NCI-H69 (cell line): ENCODE results near the gene GYPA.
"Not testable (repeated sequence)": the region's sequence is repeated elsewhere in the genome, so short reads cannot be mapped to it uniquely, and the experiment has no call there.

Experiments used
- DNase-seq: peaks from one replicate; lab custom pipeline; 2025; lab: John Stamatoyannopoulos, UW

GYPA gene

DNA sequence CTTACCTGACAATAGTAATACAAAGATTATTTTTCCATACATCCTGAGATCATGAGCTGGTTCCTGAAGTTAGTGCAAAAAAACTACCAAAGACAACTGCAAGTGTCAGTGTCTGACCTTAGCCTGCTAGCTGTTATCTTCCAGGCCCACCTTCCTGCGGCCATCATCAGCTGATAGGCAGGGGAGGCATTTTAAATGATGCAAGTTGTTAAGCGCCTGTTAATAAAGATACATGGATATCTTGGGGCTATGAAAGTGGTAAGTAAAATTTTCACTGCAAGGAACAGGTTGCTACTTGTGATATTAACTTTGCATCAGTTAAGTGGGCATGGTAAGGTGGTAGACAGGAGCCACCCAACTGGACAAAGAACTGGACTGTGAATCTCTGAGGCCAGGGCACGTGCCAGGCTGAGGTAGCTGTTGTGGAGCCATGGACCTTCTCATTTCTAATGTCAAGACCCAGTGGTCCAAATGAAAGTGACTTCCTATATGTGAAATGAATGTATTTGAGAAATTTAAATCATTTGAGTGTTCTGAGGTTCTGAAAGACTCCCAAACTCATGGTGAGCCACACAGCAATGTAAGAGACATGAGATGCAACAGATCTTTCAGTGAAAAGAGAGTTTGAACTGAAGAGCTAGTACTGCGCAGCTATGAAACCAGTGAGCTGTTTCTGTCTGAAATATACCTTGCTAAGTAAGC lies at the start of gene GYPA:
GYPA (minus strand) TSS at position 125 of the 702 bp plus-strand sequence; CDS start at position 42, 83 bp downstream.
- DNase-seq = not testable (repeated sequence)

DNA sequence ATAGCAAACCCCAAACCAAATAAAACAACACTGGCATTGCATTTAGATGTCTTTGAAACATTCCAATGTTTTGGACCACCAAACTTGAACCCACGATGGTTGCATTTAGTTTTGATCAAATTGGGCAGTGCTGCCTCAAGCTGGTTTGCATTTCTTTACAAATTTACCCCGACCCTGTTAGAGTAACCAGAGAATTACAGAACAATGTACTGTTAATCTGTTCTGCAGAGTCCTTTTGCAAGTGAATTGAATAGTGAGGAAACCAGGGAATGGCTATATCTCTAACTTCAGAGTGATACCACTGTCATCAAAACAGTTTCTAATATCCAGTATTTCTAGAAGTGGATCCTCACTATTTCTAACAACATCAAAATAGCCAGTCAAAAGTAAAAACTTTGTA lies 49.5 kb upstream of the GYPA start:
- DNase-seq = no peak

DNA sequence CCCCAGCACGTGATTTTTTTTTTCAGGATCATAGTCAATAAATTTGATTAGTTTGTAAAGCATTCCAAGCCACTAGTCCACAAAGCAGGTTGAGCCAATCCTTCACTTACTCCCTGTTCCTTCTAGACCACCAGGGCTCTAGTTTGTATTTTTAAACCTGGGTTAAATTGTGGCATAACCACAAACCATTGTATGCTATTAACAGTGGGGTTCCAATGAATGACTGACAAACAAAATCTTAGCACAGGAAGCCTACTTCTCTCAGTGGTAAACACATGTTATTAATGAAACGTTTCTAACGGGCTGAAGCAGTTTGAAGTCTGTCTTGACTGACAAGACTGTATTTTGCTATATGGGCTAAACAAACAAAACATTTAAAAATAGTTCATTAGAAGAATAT lies 48.6 kb upstream of the GYPA start:
- no peak for DNase-seq

DNA sequence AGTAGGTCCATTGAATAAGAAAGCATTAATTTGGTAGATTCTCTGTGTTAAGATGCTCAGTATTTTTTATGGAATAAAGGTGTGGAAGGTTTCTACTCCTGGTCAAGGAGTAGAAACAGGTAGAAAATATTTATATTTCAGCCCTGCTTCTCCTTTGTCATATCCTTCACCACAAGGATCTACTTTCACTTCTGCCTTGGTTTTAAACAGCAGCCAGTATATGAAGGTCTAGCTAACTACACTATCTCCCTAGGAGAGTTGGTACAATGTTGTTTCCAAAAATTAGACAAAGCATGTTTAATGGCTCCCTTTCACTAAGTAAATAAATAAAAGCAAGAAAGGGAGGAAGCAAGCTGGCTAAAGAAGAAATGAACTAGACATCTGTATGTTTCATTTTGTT lies 44.6 kb upstream of the GYPA start:
- DNase-seq = no peak

DNA sequence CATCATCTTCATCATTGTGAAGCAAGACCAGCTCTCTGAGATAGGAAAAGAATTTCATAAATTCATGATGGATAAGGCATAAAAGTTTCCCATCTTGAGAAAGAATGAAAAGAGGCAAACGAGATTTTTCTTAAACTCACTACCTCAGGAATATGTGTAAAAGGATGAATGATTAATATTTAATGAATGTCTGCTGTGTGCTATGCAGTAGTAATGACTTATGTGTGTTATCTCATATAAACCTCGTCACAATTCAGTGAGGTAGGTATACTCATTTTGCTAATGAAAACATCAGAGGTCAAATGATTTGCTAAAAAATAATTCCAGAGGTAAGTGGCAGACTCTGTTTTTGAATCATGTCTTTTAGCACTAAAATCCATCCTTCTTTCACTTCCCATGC lies 42.6 kb upstream of the GYPA start:
- DNase-seq = no peak

DNA sequence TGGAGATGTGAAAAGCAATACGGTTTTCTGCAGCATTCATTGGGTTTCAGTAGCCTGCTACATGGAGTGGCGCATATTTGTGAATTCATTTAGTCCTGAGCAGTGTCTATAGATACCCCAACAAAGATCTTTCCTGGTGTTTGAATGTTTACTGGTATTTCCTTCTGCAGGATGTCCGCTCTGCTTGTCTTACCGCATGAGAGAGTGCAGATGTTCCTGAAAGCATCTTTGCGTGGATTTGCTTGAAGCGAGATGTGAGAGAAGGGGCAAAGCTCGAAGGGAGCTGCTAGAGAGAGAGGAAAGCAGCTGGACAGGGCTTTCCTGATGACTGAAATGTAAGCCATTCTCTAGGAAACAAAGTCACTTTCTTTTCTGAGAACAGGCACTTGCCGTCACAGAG lies 40.9 kb upstream of the GYPA start:
- DNase-seq = no peak

DNA sequence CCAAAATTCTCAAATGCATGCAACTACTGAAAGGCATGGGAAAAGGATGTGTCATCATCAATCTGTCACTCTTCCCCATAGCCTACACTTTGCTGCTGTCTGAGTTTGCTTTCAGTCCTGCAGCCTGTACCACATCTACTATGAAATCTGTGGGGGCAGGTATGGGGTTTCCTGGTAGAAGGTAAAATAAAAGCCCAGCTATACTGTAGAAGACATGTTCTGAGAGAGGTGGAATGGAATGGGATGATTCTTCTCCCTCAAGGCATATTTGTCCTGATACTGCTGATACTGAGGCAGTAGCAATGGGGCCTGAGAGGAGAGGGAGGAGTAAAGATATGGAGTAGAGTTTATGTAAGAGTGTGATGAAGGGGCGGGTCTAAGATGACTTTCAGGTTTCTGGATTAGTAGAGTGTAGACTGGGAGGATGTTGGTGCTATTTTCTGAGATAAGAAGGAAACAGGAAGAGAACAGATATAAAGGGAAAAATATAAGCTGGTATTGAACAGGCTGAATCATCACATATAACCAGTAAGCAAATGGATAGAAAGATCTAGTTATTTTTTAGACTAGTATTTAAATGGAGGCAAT lies 38.7 kb upstream of the GYPA start:
- no peak for DNase-seq

DNA sequence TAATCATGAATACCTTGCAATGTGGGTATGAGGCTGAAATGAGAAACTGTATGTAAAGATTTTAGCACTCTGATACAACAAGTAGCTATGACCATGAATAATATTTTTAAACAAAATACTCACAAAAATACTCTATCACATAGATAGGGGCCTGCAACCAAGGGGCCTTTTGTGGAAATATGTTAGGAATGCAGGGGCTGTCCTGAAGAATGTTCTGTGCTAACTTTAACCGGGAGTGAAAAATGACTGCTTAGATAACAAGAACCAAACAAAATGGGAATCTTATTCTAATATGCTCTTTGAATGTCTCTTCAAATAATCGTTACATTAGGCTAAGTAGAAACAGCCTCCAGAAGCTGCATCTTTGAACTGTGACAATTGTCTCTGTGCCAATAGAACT lies 37.9 kb upstream of the GYPA start:
- no peak for DNase-seq

DNA sequence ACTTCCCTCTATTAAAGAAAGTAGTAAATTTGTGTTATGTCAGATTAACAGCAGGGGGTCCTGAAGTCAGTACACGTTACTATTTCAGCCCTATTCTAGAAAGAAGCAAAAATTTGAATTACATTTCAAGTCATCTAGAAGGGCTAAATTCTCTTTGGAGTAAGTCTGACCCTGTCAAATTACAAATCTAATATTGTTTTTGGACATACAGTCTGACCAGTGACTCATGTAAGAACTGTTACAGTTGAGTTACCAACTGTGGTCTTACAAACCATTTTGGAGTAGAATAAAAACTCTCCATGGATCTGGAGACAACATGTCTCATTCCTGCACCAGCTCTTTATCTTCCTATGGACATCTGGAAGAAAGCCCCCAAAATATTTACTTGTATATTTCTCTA lies 36.0 kb upstream of the GYPA start:
- DNase-seq = no peak

DNA sequence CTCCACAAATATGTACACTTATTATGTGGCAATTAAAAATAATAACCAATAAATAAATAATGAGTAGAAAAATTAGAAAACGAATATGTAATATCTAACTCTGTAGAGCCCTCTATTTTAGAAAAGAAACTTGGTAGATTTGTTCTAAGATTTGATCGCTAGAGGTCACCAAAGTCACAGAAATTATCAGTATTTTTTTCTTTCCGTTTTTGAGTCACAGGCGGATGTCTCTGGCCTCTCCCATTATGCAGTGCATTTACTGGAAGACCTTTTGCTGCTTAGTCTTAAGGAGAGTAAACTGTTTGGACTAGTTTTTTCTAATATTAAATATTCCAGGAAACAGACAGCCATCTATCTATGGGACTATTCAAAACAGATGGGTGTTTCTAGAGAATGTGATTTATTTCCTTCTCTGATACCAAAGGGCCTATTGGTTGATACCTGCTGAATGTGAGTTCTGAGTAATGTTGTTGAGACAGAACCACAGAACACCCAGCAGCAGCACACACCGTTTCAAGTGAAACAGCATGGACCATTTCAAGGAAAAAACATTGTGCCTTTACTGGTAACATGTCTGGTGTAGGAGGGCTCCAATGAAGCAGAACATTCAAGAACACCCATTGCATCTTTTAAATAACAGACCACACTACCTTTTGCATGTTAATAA lies 34.0 kb upstream of the GYPA start:
- peak; percentile 39 for DNase-seq

DNA sequence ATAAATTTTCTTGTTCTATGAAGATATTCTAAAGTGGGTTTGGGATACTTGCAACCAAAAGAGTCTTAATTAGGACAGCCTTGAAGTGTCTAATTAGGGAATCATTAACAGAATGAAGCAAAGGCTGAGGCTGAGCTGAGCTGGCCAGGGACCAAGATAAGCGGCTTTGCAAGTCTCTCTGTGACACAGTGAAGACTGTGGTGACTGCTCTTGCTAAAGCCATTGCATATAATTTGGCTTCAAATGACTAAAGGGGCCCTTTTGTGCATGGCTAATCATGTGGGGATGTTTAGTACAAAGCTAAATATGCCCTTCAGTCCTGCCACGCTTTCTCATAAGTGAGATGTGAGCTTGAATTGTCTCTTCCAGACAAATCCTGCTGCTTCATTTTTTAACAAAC lies 31.2 kb upstream of the GYPA start:
- no peak for DNase-seq

DNA sequence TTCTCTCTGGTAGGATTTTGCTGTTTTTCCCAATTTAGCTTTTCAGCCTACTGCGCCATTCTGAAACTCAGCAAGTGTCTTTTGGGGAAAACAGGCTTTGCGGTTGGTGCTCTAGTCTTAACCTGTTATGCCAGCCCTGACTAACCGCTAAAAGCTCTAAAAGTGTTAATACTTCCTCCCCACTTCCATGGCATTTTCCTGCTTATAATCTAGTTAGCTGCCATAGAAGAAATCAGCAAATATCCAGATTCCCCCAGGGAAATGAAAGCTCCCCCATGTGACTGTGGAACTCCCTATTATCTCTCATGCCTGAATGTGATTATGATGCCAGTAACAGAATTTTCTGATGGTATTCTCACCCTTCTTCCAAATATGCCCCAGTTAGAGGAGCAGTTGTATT lies 28.7 kb upstream of the GYPA start:
- DNase-seq = no peak

DNA sequence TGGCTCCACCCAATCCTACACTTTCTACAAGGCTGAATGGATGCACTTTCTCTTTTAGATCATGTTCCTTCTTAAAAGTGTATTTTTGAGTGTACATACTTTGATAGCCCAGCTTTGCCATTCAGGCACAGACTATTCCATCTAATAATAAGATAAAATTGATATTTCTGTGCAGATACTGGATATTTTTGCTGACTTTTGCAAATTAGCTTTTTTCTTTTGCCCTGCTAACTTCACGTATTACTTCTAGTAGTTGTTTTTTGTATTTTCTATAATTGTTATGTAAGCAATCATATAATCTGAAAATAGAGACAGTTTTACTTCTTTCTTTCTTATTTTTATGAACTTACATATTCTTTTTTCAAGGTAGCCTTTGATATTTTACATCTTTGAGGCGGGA lies 13.5 kb upstream of the GYPA start:
- no peak for DNase-seq

DNA sequence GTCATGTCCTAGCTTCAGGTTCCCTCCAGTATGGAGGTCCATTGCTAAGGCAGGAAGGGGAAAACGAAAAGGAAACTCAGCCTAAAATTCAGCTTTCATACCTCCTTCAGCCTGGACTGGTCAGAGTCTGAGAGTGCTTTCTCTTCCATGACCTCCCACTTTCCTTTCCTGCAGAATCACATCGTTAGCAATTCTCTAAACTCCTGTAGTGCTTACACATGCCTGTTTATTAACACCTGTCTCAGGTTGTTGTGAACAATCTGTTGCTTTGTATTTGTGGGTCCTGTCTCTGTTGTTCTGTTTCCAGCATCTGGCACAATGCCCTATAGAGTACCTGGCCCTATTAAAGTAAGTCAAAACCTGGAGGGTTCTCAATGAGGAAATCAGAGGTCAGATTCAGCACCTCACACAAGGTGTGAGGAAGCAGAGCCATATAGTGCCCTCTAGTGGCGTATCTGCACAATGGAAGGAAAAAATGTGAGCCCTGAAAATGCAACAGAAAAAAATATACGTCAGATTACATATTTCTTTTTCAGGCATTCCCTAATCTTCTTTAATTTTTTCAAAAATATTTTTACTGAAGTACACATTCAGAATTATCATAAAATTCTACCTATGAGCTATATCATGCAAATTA lies 2.3 kb upstream of the GYPA start:
- DNase-seq = peak; percentile 34

DNA sequence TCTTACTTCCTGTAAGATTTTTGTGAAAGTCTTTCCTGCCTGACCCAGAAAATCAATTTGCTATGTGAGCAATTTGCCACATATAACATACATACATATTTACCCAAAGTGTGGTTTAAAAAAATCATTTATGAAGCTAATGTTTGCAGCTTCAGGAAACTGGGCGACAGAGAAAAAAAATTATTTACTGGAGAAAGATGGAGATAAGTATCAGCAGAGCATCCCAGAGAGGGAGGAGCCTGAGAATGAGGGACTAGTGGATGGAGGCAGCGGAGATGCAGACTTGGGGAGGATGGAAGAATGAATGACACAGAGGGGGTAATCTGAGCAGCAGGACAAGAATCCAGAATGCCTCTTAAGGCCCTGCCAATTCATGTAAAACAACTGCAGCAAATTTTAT lies 975 bp upstream of the GYPA start:
- DNase-seq = no peak

DNA sequence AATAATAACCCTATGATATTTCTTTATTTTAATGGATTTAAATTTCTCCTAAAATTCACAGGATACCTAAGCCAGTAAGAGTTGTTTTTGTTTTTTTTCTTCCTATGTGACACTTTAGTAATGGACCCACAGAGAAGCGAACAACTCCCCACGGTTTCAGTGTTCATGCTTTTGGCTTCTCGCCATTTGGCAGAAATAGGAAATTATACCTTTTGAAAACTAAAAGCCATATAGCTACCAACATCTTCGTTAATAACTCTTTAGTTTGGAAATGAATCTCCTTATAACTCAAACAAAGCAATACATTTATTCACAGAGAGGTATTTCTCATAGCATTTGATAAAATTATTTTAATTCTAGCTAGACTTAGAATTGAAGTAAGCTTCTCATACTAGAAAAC lies 527 bp downstream of the GYPA start:
- DNase-seq = not testable (repeated sequence)

DNA sequence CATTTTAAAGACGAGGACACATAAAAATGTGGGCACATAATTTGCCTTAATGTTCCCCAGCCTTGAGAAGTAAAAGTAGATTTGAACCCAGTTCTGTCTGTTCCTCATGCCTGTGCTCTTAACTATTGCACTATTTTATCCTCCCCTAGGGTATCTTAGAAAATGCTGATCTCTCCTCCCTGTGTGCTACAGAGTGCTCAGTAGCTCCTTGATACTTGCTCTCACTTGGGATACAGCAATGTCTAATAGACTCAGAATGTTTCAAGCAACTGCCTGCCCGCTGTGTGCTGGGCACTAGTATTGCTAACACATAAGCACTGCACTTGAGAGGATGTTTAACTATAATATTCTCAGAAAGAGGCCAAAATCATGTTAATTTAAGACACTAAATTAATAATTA lies 971 bp downstream of the GYPA start:
- not testable (repeated sequence) for DNase-seq

DNA sequence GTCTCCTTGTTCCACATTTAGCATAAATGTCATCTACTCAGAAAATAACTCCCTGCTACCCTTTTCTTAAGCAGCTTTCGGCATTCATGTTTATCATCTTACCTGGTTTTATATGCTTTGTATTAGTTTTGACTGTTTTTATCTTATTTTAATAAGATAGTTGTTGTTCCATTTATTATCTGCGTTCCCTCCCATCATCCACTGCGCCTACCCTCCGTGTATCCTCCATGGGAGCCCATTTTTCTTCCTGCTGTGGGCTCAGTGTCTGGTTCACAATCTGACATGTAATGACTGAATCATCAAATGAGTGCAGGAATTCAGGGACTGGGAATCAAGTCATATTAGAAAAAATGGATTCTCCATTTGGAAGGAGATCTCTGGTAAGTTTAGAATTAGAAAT lies 2.3 kb downstream of the GYPA start:
- not testable (repeated sequence) for DNase-seq

DNA sequence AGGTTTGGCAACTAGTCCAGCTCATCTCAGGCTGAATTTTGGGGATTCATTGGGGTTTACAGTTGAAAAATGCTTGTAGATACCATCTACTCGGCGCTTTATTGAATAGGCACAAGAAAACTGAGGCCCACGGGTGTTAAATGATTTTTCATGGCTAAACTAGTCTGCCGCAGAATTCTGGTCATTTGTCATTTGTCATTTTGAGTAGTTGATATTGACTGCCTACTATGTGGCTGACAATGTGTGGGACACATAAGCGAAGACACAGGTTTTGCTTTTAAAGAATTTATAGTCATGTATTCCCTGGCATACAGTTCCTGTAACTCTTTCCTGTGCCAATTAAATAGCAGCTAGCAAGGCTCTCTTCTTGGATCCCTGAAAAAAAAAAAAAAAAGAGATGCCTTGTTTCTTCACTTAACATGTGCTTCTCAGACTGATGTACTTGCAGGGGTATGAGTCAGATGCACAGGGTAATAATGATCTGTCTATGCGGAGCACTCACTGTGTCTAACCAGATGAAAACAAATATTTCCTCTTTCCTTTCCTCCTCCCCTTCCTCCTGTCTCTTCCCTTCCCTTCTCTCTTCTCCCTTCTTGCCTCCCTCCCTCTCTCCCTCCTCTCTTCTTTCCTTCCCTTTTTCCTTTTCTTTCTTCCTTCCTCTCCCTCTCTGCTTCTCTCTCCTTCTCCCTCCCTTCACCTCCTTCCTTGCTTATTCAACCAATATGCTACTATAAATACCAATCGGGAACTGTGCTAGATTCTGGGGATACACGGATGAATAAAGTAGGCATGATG lies 3.2 kb downstream of the GYPA start:
- DNase-seq = not testable (repeated sequence)

DNA sequence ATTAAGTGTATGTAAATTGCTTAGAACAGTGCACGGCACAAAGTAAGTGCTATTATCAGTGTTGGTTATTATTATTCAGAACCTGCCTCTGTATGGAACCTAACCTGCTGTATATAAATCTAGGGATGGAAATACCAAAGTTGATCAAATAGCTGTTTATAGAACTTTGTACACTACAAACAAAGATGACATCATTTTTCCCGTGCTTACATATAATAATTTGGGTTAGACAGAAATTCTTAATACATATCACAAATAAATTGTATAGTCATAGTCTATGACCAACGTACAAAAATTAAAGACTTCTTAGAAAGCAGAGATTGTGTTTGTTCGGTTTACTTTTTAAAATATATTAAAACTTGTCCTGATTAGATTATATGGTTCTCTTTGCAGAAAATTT lies 4.3 kb downstream of the GYPA start:
- DNase-seq = not testable (repeated sequence)

DNA sequence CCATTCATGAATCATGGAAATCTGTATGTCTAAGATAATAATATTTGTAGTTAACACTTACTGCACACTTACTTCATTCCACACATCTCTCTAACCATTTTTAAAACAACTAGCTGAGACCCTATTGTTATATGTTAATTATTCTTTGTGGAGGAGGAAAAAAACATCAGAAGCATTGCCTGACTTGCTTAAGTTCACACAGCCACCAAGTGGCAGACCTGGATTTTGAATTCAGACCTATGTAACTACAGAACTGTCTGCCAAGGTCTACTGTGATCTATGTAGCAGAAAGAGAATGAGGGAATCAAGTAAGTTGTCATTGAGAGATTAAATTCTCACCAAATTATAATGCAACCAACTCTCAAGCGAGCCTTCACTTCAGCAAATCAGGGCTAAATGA lies 10.4 kb downstream of the GYPA start:
- not testable (repeated sequence) for DNase-seq

DNA sequence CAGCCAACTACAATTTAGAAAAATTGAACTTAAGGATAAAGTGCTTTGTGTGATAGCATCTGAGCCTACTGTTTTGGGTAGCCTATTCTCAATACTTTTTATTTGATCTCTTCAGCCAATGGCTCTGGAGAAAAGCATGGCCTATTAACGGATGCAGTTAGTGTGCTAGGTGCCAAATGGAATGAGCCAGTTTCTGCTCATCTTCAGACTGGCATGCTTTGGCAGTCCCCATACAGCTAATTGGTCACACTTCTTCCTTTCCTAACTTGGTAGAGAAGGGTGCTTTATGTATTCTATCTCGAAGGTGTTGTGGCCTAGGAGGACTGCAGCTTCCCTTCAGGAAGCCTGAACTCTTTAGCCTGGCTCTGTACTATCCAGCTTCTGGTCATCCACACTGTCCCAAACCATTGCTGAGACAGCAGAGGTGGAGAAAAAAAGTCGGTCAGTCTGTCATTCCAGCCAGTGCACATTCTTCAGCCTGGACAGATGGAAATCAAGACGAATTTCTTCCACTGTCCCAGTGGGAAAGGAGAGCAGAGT lies 11.1 kb downstream of the GYPA start:
- DNase-seq = not testable (repeated sequence)
